HG03457 (cell line): ENCODE data around the gene OR7C1.
"Not testable (repeated sequence)": the region's sequence is repeated elsewhere in the genome, so short reads cannot be mapped to it uniquely, and the experiment has no call there.

Source experiments
- ATAC-seq: cut with Tn5 transposase; IDR thresholded peaks from one replicate; pipeline ENCODE4 v1.9.1; 2021; ENCODE audit warnings: moderate number of reproducible peaks; ENCODE audit not compliant: unreplicated experiment

OR7C1 gene

GRCh38 chr19:14835011-14835410, at the start of gene OR7C1, which contains the start of gene OR7A5:
OR7C1 (minus strand) TSS chr19:14835185; CDS start chr19:14800136, 35,049 bp downstream.
OR7A5 (minus strand) TSS chr19:14835185; CDS start chr19:14828241, 6,944 bp downstream.
- ATAC-seq: no peak

- ATAC-seq: no peak
Observed at GRCh38 chr19:14871619-14872230, 36.7 kb upstream of the OR7C1 start.

- ATAC-seq: no peak
Observed at GRCh38 chr19:14868497-14868896, 33.5 kb upstream of the OR7C1 start.

DNA sequence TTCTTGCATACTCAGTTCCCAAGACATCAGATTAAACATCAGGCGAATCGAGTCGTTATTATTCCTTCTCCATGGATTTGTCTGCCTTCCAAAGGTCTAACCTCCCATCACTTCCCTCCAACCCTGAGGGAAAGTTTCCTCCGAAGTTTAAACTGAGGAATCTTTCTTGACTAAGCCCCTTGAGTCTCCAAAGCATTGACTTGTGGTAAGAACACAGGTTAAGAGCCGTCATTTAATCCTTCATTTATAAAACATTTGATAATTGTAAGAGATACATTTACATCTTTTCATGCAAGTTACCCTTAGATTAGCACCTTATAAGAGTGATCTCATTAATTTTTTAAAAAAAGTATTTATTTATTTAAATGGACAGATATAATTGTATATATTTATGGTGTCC, 13.8 kb upstream of the OR7C1 start, which contains the start of gene OR7A10:
OR7A10 (minus strand) TSS at position 101 of the 400 bp plus-strand sequence. CDS start 7,045 bp downstream, outside the sequence.
- ATAC-seq: no peak

DNA sequence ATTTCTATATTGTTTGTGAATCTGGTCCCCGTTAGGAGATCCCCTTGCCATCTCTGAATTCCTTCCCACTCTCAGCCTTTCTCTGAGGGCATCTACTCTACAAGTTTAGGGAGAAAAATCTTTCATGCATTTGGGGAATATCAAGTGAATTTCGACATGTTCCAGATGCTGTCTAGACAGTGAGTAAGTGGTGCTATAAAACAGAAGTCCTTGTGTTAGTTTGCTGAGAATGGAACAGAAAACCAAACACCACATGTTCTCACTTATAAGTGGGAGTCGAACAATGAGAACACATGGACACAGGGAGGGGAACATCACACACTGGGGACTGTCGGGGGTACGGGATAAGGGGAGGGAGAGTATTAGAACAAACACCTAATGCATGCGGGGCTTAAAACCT, 8.6 kb upstream of the OR7C1 start:
- ATAC-seq: no peak

DNA sequence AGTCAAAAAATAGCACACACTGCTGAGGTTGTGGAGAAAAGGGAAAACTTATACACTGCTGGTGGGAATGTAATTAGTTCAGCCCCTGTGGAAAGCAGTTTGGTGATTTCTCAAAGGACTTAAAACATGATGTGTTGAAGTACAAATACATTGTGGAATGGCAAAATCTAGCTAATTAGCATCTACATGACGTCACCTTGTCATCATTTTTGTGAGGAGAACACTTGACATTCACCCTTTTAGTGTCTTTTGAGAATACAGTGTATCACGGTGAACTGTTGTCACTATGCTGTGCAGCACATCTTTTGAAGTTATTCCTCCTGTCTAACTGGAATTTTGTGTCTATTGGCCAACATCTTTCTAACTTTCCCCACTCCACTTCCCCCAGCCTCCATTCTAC, 8.2 kb upstream of the OR7C1 start:
- ATAC-seq: no peak

DNA sequence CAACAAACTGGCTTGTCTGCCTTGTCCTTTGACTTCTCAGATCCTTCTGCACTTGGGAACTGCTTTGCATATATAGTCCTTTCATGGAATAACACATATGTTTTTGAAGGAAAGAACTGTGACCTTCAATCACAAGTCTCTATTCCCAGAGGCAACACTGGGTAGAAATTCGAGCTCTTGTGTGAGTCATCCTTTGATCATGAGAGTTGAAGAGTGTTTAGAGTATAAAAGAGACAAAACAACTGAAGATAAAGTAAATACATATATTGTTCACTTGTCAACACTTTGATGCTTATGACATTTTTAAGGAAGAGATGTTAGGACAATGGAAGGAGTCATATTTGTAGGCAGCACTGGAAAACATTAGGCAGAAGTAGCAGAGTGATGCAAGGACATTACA, 5.2 kb upstream of the OR7C1 start:
- ATAC-seq: no peak

GRCh38 chr19:14837391-14837790, 2.4 kb upstream of the OR7C1 start:
- no peak for ATAC-seq

DNA sequence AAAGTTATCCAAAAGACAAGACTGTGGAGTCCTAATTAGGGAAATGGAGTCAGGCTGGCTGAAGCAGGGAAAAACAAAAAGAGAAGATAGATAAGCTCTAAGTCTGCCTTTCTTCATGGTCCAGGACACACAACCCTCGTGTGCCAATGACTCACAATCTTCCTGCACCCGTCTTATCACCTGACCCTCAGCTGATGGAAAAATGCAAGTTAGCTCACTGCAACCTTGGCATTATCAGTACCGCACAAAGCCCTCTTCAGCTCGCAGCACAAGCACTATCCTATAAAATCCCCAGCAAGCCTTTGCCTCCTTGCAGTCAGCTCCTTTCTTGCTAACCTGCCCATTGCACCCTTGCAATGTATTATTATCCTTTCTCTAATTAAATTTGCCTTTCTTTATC, 4.3 kb downstream of the OR7C1 start:
- no peak for ATAC-seq

DNA sequence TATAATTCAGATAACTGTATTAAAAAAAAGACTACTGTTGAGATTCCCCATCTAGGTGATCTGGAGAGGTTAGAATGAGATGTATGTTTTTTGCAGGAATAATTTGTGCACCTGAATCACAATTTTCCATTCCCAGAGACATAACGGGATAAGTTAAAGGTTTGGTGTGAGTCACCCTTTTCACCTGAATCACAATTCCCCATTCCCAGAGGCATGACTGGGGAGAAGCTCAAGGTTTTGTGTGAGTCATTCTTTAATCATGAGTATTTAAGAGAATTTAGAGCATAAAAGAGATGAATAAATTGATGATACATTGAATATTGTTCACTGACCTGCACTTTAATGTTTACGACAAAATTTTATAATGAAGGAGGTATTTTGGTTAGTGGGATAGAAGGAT, 9.0 kb downstream of the OR7C1 start:
- no peak for ATAC-seq

- ATAC-seq: no peak
Observed at GRCh38 chr19:14821937-14822336, 13.0 kb downstream of the OR7C1 start.

- ATAC-seq: no peak
Observed at GRCh38 chr19:14818588-14818987, 16.4 kb downstream of the OR7C1 start.

GRCh38 chr19:14817052-14817451, 17.9 kb downstream of the OR7C1 start:
- ATAC-seq: no peak

DNA sequence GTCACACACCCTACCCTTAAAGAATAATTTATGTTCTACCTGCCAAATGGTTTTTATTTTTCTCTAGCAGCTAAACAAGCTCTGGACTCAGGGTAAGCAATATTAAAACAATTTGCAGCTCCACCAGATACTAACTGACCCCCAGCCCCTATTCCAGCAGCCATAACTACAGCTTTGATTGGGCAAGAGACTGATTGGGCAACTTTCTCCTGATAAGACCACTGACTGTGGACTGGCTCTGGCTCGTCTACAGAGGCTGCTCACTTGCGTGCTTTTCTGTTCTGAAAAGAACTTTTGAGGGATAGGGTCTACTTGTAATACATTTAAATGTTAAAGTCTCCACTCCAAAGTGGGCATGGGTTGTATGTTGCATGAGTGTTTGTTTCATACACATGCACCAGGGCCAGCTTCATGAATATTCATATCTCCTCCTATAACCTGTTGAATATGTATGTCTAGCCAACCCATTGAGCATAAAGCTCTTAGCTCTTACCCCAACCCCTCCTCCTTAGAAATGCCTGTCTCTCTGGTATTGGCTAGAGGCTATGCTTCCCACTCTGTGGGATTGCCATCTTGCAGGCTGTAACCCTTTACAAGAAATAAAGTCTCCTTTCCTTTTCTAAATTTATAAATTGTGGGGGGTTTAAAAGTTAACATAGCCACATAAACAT, 19.9 kb downstream of the OR7C1 start:
- no peak for ATAC-seq

GRCh38 chr19:14809272-14810057, 25.5 kb downstream of the OR7C1 start:
- ATAC-seq: no peak

GRCh38 chr19:14804765-14805164, 30.2 kb downstream of the OR7C1 start:
- ATAC-seq: no peak

DNA sequence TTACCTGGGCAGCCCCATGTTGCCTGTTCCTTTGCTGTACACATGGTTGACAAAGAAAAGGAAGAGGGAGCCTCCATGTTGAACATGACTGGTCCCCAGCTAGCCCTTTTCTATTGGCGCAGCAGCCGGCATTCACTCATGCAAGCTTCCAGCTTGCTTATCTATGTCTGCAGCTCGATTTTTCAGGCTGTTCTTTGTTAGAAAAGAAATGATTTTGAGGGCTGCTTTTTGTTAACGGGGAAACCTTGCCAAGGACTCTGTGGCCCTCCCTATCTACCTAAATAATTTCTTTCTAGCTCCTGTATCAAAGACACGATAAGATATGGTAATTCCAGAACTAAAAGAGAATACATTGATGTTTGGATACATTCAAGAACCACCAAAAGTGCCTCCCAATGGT, 36.2 kb downstream of the OR7C1 start:
- no peak for ATAC-seq

- no peak for ATAC-seq
Observed at GRCh38 chr19:14796021-14796420, 39.0 kb downstream of the OR7C1 start.

DNA sequence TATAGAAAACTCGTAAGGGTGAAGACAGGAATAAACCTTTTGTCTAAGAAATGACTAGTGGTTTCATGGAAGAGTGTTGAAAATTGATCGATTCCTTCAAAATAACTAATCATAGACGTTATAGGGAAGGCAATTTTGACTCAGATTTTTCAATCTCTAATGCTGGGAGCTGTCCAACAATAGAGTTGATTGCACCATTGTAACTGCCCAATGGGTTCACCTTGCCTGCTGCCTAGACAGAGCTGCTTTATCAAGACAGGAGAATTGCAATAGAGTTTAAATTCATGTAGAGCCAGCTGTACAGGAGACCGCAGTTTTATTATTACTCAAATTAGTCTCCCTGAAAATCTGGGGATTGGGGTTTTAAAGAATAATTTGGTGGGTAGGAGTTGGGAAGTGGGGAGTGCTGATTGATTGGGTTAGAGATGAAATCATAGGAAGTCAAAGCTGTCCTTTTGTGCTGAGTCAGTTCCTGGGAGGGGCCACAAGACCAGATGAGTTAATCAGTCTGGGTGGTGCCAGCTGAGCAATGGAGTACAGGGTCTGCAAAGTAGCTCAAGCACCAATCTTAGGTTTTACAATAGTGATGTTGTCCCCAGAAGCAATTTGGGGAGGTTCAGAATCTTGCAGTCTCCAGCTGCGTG, 39.8 kb downstream of the OR7C1 start:
- no peak for ATAC-seq

DNA sequence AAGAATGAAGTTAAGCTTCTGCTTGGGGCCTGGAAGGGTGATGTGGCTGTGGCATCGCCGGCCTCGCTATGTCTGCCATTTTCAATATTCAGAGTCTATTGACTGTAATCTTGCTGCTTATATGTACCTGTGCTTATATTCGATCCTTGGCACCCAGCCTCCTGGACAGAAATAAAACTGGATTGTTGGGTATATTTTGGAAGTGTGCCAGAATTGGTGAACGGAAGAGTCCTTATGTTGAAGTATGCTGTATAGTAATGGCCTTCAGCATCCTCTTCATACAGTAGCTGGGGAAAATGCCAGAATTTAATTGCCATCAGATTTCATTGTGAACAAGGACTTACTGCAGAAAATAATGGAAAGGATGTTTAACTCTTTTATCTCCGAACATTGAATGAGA, 42.7 kb downstream of the OR7C1 start:
- not testable (repeated sequence) for ATAC-seq

- ATAC-seq: no peak
Observed at GRCh38 chr19:14786421-14786851, 48.5 kb downstream of the OR7C1 start.
